Activated CD8-positive, alpha-beta memory T cell treated with anti-CD3 and anti-CD28 coated beads, Interleukin-2, amount 10 ng/mL, durations not matched to agents 7 days and 5 days (primary cell): ENCODE measurements around the gene SIAE. TPM values are rescaled to one million over a fixed set of nuclear protein-coding genes. Genes with fewer than 3 reads are reported as not detected.
"Not testable (repeated sequence)": the region's sequence is repeated elsewhere in the genome, so short reads cannot be mapped to it uniquely, and the experiment has no call there.

ENCODE experiments used
- ATAC-seq: fragments of 150-1000 bp; cut with Tn5 transposase; one replicate; pipeline ENCODE4 v1.10.0; 2021; ENCODE audit warnings: moderate library complexity
- CTCF ChIA-PET: fragments of 350-600 bp; sonication (Branson Sonifier 250); formaldehyde crosslinking; loops from one replicate; lab custom pipeline; 2021; ENCODE audit warnings: antibody characterized with exemption; lab: Charles Lee
- DNase-seq: peaks from one replicate; pipeline ENCODE4 v3.0.0-alpha.2; 2020
- H3K27ac Mint-ChIP-seq: one replicate; pipeline ENCODE4 v1.8.0; 2021; ENCODE audit warnings: mild to moderate bottlenecking, mixed read lengths
- H3K27me3 Mint-ChIP-seq: one replicate; pipeline ENCODE4 v1.8.0; 2021; ENCODE audit warnings: mixed read lengths
- H3K36me3 Mint-ChIP-seq: one replicate; pipeline ENCODE4 v1.8.0; 2021; ENCODE audit warnings: mild to moderate bottlenecking, mixed read lengths
- H3K4me1 Mint-ChIP-seq: one replicate; pipeline ENCODE4 v1.8.0; 2021; ENCODE audit warnings: mixed read lengths
- H3K4me3 Mint-ChIP-seq: one replicate; pipeline ENCODE4 v1.8.0; 2021; ENCODE audit warnings: mild to moderate bottlenecking, moderate library complexity, mixed read lengths
- H3K9me3 Mint-ChIP-seq: one replicate; pipeline ENCODE4 v1.8.0; 2022; ENCODE audit warnings: low read depth, mixed read lengths
- total RNA-seq, 2 experiments: library from RNA; stranded (reverse); gene quantifications; one replicate each; pipeline ENCODE4 v1.2.3, GENCODE V29; 2021

The SIAE gene
- total RNA-seq, 2 experiments from 2014 or later, result 3.8 to 4.1 TPM

- no peaks in the 10 kb centered on the region for H3K9me3 Mint-ChIP-seq
- no peak for ATAC-seq
- CTCF ChIA-PET, result interaction anchor here (0.7 to 1.9 kb wide), 2 partner anchors 10 to 33 kb away, joined by 3 to 5 read pairs; no protein-coding TSS in a partner anchor
Measured at GRCh38 chr11:124610295-124610694, 63.2 kb downstream of the SIAE start.

DNA sequence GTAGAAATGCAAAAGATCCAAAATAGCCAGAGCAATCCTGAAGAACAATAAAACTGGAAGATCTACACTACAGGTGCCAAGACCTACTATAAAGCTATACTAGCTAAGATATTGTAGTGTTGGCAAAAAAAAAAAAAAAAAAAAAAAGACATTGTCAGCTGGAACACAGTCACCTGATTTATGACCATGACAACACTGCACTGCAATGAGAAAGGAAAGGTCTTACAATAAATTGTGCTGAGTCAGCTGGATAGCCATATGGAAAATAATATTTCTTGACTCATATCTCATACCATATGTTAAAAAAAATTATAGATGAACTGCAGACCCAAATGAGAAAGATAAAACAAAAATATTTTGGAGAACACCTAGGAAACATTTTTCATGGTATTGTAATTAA lies 65.4 kb downstream of the SIAE start:
- CTCF ChIA-PET, result no interaction called here
- H3K4me1 Mint-ChIP-seq, result peaks cover 18% of the 10 kb centered on the region
- H3K36me3 Mint-ChIP-seq, result no peaks in the 10 kb centered on the region
- no peaks in the 10 kb centered on the region for H3K9me3 Mint-ChIP-seq
- ATAC-seq (no peak), DNase-seq (no peak)
- peaks cover 2% of the 10 kb centered on the region for H3K27me3 Mint-ChIP-seq
- no peak overlapping the region for H3K27ac Mint-ChIP-seq
- no peak overlapping the region for H3K4me3 Mint-ChIP-seq

More at GRCh38 chr11:124610295-124610694, 63.2 kb downstream of the SIAE start:
- Mint-ChIP-seq H3K4me1 (peaks cover 18% of the 10 kb centered on the region), H3K4me3 (no peak overlapping the region), H3K27ac (no peak overlapping the region), H3K27me3 (peaks cover 6% of the 10 kb centered on the region), H3K36me3 (no peaks in the 10 kb centered on the region)
- DNase-seq, result no peak

DNA sequence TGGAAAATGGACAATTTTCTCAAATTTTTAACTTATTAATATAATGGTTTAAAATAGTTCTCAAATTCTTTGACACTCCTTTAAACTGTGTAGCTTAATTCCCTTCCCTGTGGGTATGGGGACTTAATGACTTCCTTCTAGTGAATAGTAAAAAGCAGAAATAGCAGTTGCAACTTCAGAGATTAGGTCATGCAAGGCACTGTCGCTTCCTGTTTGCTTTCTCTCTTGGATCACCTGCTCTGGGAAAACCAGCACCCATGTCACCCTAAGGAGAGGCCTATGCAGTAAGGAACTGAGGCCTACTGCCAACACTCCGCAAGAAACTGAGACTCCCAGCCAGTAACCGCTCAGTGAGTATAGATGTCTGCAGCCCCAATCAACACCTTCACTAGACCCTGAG lies 67.8 kb downstream of the SIAE start:
- H3K4me3 Mint-ChIP-seq, result no peak overlapping the region
- H3K27me3 Mint-ChIP-seq, result peaks cover 5% of the 10 kb centered on the region
- H3K4me1 Mint-ChIP-seq, result peaks cover 3% of the 10 kb centered on the region
- CTCF ChIA-PET, result no interaction called here
- ATAC-seq (no peak), DNase-seq (no peak)
- H3K36me3 Mint-ChIP-seq, result no peaks in the 10 kb centered on the region
- H3K9me3 Mint-ChIP-seq, result no peaks in the 10 kb centered on the region
- no peak overlapping the region for H3K27ac Mint-ChIP-seq

- H3K27me3 Mint-ChIP-seq, result peaks cover 10% of the 10 kb centered on the region
- H3K36me3 Mint-ChIP-seq, CTCF ChIA-PET, H3K9me3 Mint-ChIP-seq, H3K4me3 Mint-ChIP-seq, H3K4me1 Mint-ChIP-seq, ATAC-seq, H3K27ac Mint-ChIP-seq, DNase-seq: not testable (repeated sequence)
Measured at GRCh38 chr11:124602723-124603122, 70.8 kb downstream of the SIAE start.

GRCh38 chr11:124602193-124602592 lies 71.3 kb downstream of the SIAE start:
- Mint-ChIP-seq H3K4me3 (no peak overlapping the region), H3K27me3 (peaks cover 15% of the 10 kb centered on the region), H3K36me3 (no peaks in the 10 kb centered on the region), H3K9me3 (no peaks in the 10 kb centered on the region), H3K27ac (no peak overlapping the region), H3K4me1 (peaks cover 3% of the 10 kb centered on the region)
- no peak for ATAC-seq
- DNase-seq, result no peak
- CTCF ChIA-PET, result no interaction called here

DNA sequence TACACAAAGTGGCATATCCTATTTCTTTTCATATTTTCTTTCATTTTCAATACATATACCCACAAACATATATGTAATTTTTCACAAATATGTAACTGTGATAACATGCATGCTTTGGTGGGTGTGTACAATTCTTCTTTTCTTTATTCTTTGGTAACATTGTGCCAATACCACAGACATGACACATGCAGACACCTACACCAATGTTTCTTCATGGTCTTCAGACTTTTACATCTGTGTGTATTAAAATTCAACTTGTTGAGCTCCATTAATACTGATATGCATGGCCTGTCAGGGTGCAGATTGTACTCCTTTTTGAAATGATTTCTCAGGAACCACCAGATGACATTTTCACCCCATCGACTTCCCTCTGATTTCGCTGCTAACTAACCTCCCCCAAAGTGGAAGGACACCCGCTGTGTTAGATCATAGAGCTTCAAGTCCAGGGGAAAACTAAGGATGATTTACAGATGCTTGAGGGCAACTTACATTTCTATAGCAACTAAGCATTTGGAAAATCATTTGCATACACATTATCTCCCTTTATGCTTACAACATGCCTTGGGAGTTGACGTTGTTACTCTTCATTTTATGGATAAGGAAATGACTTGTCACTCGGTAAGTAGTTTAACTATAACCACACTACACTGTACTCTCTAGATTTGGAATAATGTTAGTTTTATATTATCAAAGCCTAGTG lies 72.8 kb downstream of the SIAE start:
- CTCF ChIA-PET, result no interaction called here

GRCh38 chr11:124597626-124598025 lies 75.9 kb downstream of the SIAE start:
- no peaks in the 10 kb centered on the region for H3K4me1 Mint-ChIP-seq
- CTCF ChIA-PET, result no interaction called here
- no peaks in the 10 kb centered on the region for H3K36me3 Mint-ChIP-seq
- ATAC-seq (no peak), DNase-seq (no peak)
- no peak overlapping the region for H3K4me3 Mint-ChIP-seq
- no peak overlapping the region for H3K27ac Mint-ChIP-seq
- no peaks in the 10 kb centered on the region for H3K9me3 Mint-ChIP-seq
- peaks cover 31% of the 10 kb centered on the region for H3K27me3 Mint-ChIP-seq

More for the DNA sequence above, 72.8 kb downstream of the SIAE start:
- no peaks in the 10 kb centered on the region for H3K9me3 Mint-ChIP-seq
- H3K36me3 Mint-ChIP-seq, result no peaks in the 10 kb centered on the region
- H3K27ac Mint-ChIP-seq, result no peak overlapping the region
- peaks cover 25% of the 10 kb centered on the region for H3K27me3 Mint-ChIP-seq
- H3K4me3 Mint-ChIP-seq, result no peak overlapping the region
- no peak for DNase-seq
- no peak for ATAC-seq
- peaks cover 1% of the 10 kb centered on the region for H3K4me1 Mint-ChIP-seq

GRCh38 chr11:124595302-124595701 lies 78.2 kb downstream of the SIAE start:
- DNase-seq, result no peak
- no peaks in the 10 kb centered on the region for H3K36me3 Mint-ChIP-seq
- ATAC-seq, result no peak
- no peaks in the 10 kb centered on the region for H3K9me3 Mint-ChIP-seq
- H3K4me1 Mint-ChIP-seq, result no peaks in the 10 kb centered on the region
- no peak overlapping the region for H3K27ac Mint-ChIP-seq
- H3K27me3 Mint-ChIP-seq, result peaks cover 31% of the 10 kb centered on the region
- CTCF ChIA-PET, result interaction anchor here (1.0 kb wide), 1 partner anchor 9 kb away, joined by 3 read pairs; no protein-coding TSS in a partner anchor
- no peak overlapping the region for H3K4me3 Mint-ChIP-seq

GRCh38 chr11:124592627-124593026 lies 80.9 kb downstream of the SIAE start:
- Mint-ChIP-seq H3K27me3 (peaks cover 27% of the 10 kb centered on the region), H3K9me3 (no peaks in the 10 kb centered on the region), H3K27ac (no peak overlapping the region), H3K4me1 (no peaks in the 10 kb centered on the region), H3K4me3 (no peak overlapping the region), H3K36me3 (no peaks in the 10 kb centered on the region)
- DNase-seq (no peak), ATAC-seq (no peak)
- CTCF ChIA-PET, result no interaction called here

DNA sequence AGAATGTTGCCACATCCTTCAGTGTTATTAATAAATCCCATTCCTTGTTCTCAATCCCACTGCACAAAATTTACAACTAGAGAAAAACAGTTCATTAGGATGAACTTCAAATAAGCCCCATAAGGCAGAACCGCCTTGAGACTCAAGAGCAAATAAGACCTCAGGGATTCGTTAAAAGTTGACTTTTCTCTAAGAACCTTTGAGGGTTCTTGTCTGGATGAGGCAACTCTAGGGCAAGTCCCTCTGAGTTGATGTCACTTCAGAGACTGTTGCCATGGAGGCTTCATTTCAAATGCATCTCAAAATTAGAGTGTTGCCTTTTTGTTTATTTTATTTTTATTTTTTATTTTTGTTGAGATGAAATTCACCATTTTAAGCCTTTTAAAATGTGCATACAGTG lies 82.1 kb downstream of the SIAE start:
- CTCF ChIA-PET, result no interaction called here
- H3K4me3 Mint-ChIP-seq, result no peak overlapping the region
- H3K36me3 Mint-ChIP-seq, result no peaks in the 10 kb centered on the region
- H3K27ac Mint-ChIP-seq, result no peak overlapping the region
- DNase-seq (no peak), ATAC-seq (no peak)
- H3K9me3 Mint-ChIP-seq, result no peaks in the 10 kb centered on the region
- H3K27me3 Mint-ChIP-seq, result peaks cover 25% of the 10 kb centered on the region
- H3K4me1 Mint-ChIP-seq, result no peaks in the 10 kb centered on the region

GRCh38 chr11:124586238-124586860 lies 87.2 kb downstream of the SIAE start:
- peaks cover 12% of the 10 kb centered on the region for H3K27me3 Mint-ChIP-seq
- no peak overlapping the region for H3K4me3 Mint-ChIP-seq
- CTCF ChIA-PET, result interaction anchor here (0.8 to 2.8 kb wide), 6 partner anchors 9 to 208 kb away, joined by 3 to 13 read pairs (median 4); no protein-coding TSS in a partner anchor
- H3K9me3 Mint-ChIP-seq, result no peaks in the 10 kb centered on the region
- peak; percentile 51 for DNase-seq
- ATAC-seq, result no peak
- no peak overlapping the region for H3K27ac Mint-ChIP-seq
- H3K4me1 Mint-ChIP-seq, result no peaks in the 10 kb centered on the region
- no peaks in the 10 kb centered on the region for H3K36me3 Mint-ChIP-seq

DNA sequence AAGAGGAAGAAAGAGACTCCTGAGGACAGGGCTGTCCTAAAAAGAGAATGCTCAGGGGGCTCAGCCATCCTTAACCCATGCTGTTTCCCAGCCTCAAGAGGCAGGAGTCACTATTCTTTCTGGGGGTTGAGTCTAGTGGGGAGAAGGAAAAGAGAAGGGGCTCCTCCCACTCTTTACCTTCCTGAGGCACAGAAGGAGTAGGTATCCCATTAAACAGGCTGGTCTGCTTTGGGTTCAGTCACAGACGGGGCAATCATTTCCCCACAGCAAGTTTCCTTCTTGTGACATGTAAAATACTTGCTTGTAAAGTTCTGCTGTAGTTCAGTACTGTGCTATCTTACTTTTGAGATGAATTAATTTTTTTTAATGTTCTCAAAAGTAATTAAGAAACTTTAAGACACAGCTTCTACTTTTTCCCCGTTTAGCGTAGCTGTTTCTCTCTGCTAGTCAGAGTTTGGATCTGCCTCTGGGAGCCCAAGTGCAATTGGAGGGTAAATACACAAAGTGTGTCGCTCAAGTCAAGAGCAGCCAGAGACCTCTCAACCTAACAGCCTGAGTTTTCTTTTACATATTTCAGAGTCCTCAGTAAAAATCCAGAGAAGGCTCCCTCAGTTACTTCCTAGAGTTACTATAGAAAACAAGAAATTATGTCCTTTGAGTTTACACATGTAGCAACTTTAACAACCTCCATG lies 88.7 kb downstream of the SIAE start:
- CTCF ChIA-PET, result interaction anchor here (1.0 to 2.8 kb wide), 5 partner anchors 167 to 515 kb away, joined by 3 to 13 read pairs (median 4); no protein-coding TSS in a partner anchor
- H3K27ac Mint-ChIP-seq, result no peak overlapping the region
- peaks cover 12% of the 10 kb centered on the region for H3K27me3 Mint-ChIP-seq
- H3K9me3 Mint-ChIP-seq, result no peaks in the 10 kb centered on the region
- H3K4me3 Mint-ChIP-seq, result no peak overlapping the region
- DNase-seq (no peak), ATAC-seq (no peak)
- H3K4me1 Mint-ChIP-seq, result no peaks in the 10 kb centered on the region
- no peaks in the 10 kb centered on the region for H3K36me3 Mint-ChIP-seq

GRCh38 chr11:124583781-124584180 lies 89.8 kb downstream of the SIAE start:
- no peaks in the 10 kb centered on the region for H3K4me1 Mint-ChIP-seq
- no peak overlapping the region for H3K27ac Mint-ChIP-seq
- DNase-seq, result no peak
- no peak for ATAC-seq
- CTCF ChIA-PET, result interaction anchor here (0.7 to 2.8 kb wide), 2 partner anchors 168 to 182 kb away, joined by 3 to 13 read pairs; no protein-coding TSS in a partner anchor
- peaks cover 12% of the 10 kb centered on the region for H3K27me3 Mint-ChIP-seq
- no peaks in the 10 kb centered on the region for H3K9me3 Mint-ChIP-seq
- H3K36me3 Mint-ChIP-seq, result no peaks in the 10 kb centered on the region
- H3K4me3 Mint-ChIP-seq, result no peak overlapping the region
